NCI-H146 (cell line): ENCODE data around the gene TAGLN.
A peak's percentile ranks its signal among the peaks of the same experiment; 100 is the strongest.

Source experiments
- DNase-seq: peaks from one replicate; lab custom pipeline; 2025; lab: John Stamatoyannopoulos, UW

The TAGLN gene

DNA sequence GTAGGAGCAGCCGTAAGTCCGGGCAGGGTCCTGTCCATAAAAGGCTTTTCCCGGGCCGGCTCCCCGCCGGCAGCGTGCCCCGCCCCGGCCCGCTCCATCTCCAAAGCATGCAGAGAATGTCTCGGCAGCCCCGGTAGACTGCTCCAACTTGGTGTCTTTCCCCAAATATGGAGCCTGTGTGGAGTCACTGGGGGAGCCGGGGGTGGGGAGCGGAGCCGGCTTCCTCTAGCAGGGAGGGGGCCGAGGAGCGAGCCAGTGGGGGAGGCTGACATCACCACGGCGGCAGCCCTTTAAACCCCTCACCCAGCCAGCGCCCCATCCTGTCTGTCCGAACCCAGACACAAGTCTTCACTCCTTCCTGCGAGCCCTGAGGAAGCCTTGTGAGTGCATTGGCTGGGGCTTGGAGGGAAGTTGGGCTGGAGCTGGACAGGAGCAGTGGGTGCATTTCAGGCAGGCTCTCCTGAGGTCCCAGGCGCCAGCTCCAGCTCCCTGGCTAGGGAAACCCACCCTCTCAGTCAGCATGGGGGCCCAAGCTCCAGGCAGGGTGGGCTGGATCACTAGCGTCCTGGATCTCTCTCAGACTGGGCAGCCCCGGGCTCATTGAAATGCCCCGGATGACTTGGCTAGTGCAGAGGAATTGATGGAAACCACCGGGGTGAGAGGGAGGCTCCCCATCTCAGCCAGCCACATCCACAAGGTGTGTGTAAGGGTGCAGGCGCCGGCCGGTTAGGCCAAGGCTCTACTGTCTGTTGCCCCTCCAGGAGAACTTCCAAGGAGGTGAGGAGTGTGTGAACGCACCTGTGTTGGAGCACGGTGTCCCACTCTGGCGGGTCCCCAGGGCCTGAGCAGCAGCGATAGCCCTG, at the start of gene TAGLN:
Gene TAGLN, plus strand, starts transcription at position 318 of the 863 bp plus-strand sequence. CDS start 3,644 bp downstream, outside the sequence.
- DNase-seq = no peak

- no peak for DNase-seq
Observed at GRCh38 chr11:117152066-117152465, 47.1 kb upstream of the TAGLN start.

- DNase-seq = no peak
Observed at GRCh38 chr11:117154468-117154867, 44.7 kb upstream of the TAGLN start.

DNA sequence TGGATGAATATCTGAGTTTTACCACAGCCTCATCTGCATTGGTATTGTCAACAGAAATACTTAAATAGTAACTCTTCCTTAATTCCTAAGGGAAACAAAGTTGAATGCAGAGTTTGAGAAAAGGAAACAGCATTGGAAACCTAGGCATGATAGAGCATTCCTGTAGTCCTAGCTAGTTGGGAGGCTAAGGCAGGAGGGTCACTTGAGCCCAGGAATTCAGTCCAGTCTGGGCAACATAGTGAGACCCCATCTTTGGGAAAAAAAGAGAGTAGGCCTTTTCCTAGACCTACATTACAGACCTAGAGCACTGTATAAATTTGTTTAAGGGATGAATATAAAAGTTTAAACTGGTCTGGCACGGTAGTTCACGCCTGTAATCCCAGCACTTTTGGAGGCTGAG, 41.7 kb upstream of the TAGLN start:
- no peak for DNase-seq

- no peak for DNase-seq
Observed at GRCh38 chr11:117159892-117160291, 39.3 kb upstream of the TAGLN start.

DNA sequence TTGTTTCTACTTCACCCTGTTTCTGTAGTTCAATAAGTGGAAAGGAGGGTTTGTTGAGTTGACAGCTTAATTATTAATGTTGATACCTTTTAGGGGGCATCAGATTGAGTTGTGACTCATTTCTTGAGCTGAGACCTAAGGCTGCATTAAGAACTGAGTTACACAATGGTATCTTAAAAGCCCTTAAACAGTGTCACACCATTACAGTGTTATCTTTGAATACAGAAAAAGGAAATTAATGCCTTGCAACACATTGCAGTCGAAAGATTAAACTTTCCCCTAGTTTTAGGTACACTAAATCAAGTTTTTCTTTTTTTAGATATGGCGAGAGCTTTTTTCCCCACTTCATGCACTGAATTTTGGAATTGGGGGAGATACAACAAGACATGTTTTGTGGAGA, 38.3 kb upstream of the TAGLN start:
- DNase-seq = no peak

GRCh38 chr11:117166491-117166890, 32.7 kb upstream of the TAGLN start:
- no peak for DNase-seq

DNA sequence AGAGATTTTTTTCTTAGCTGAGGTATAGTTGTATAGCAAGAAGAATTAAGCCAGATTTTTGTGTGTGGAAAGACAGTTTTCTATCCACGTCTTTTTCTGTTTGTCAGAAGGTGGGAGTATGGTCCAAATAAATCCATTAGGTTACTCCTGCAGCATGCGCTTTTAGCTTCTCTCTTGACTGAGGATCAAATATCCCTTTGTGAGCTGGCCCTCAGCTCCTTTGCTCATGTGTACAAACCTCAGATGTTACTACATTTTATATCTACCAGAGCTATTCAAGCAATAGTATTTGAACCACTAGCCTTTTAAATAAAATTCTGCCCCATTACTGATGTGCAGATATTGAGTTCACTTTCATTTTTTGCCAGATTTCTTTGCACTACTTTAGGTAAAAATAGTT, 29.4 kb upstream of the TAGLN start:
- DNase-seq = no peak

GRCh38 chr11:117170210-117170609, 29.0 kb upstream of the TAGLN start:
- DNase-seq = no peak

DNA sequence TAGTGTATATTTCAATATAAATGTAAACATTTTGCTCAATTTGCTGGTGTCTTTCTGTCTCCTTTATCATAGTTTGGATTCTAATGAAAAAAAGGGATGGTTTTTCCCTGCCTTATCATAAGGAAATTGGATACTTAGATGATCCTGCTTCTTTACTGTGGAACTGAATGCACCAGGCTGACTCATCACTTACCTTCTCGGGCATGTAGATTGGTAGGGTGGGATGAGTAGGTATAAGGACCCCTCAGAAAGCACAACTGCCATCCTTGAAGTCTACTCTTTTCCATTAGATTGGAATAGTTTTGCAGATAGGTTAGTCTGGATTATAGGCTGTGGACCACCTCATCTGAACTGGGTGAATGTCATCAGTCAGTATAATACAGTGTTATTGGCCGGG, 28.2 kb upstream of the TAGLN start:
- DNase-seq = no peak

DNA sequence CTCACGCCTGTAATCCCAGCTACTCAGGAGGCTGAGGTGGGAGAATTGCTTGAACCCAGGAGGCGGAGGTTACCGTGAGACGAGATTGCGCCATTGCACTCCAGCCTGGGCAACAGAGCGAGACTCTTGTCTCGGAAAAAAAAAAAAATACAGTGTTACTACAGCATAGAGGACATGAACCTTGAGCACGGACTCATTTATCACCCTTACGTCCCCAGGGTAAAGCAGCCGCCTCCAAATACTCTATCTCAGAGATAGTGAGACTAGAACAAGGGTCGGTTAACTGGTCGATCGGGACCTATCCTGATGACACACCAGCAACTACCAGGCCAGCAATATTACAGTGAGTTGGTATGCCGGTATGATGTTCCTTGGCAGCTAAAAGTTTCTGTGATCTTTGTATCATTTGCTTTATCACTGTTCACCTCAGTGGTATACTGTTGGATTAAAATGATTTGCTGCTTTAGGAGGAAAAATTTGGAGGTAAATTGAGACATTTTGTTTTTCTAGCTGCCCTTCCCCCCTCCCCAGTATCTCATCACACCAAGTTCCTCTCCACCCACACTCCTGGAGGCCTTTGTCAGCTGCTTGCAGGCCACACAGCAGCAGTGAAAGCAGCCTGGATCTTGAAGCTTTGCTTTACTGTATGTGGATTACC, 27.6 kb upstream of the TAGLN start:
- DNase-seq = no peak

DNA sequence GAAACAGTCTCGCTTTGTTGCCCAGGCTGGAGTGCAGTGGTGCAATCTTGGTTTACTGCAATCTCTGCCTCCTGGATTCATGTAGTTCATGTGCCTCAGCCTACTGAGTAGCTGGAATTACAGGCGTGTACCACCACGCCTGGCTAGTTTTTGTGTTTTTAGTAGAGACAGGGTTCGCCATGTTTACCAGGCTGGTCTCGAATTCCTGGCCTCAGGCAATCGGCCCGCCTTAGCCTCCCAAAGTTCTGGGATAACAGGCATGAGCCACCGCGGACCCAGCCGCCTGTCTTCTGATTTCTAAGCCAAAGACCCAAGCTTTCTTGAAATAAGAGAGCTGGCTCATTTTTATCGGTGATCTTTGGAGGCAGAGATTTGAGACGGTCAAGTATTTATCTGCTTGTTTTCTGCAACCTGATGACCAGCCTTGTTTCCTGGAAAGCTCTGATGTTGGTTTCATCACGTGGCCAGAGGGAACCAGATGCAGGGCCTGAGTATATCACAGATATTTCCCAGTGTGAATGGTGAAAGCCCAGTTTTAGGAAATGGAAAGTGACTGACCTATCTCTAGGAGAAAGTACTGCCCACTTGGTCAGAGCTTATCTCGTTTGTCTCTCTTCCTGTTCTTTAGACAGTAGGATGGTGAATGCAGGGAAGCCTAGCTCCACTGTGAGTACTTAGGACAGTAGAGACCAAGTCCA, 26.3 kb upstream of the TAGLN start:
- DNase-seq = no peak

DNA sequence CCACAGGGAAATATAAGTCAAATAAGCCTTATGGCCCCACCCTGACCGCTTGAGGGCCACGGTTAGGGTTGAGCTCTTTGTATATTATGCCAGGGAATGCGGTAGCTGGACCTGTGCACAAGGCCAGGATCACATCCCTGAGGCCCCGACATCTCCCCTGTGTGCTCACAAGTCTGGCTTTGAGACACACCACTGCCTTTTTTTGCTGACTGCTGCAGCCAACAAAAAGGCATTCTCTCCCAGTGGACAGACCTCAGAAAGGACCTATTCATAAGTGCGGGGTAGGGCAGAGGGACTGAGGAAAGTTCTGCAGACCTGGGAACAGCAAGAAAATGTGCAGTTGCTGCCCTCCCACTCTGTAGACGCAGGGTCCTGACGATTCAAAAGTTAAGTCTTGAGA, 24.1 kb upstream of the TAGLN start:
- no peak for DNase-seq

DNA sequence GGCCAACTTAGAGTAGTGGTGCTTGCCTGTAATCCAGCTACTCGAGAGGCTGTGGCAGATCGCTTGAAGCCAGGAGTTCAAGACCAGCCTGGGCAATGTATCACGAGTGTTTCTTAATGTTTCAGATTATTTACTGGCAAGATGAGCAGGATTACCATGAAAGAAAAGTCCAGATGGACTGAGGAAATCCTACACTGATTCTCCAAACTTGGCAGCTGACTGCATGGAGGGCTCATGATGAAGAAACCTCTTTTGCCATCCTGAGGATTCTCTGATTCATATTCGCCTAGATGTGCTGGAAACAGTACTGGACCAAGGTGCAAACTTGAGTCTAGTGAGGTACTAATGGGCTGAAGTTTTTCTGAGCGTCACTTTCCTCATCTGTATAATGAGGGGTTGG, 23.4 kb upstream of the TAGLN start:
- no peak for DNase-seq

- no peak for DNase-seq
Observed at GRCh38 chr11:117176186-117176585, 23.0 kb upstream of the TAGLN start.

GRCh38 chr11:117177534-117178209, 21.5 kb upstream of the TAGLN start:
- no peak for DNase-seq

- DNase-seq = peak; percentile 86
Observed at GRCh38 chr11:117178210-117179034, 20.7 kb upstream of the TAGLN start, which contains the start of gene SIDT2. SIDT2 (plus strand) TSS chr11:117178743; CDS start chr11:117179264, 521 bp downstream.

DNA sequence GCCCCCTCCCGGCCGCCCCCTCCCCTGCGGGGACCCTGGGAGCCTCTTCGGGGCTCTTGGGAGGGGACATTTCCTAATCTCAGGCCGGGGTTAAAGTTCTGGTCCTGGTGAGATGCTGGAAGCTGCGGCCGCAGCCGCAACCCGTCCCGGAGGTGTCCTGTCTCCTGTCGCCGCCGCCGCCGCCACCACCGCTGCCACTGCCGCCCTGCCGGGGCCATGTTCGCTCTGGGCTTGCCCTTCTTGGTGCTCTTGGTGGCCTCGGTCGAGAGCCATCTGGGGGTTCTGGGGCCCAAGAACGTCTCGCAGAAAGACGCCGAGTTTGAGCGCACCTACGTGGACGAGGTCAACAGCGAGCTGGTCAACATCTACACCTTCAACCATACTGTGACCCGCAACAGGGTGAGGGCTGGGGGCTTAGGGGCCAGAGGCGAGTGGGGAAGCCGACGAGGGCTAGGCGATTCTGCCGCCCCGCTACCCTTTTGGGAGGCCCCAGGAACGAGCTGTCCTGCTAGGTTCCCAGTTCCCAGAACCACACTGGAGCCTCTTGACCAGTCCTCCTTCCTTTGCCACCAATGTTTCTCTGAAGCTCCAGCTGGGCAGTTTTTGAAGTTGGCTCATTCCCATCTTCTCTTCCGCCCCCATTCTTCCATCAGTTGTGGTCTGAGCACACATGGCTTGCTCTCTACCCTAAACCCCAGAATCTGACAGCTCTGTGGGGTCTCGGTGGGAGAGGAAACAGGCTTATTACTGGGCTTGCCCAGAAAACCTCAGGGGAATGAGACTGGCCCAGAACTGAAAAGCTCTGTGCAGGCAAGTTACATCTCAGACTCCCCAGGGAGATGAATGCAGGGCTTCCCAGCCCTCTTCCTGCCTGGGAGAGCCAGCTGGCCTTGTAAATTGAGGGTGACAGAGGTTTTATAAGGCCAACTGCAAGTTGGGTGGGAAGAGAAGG, 19.8 kb upstream of the TAGLN start:
- peak; percentile 44 for DNase-seq

DNA sequence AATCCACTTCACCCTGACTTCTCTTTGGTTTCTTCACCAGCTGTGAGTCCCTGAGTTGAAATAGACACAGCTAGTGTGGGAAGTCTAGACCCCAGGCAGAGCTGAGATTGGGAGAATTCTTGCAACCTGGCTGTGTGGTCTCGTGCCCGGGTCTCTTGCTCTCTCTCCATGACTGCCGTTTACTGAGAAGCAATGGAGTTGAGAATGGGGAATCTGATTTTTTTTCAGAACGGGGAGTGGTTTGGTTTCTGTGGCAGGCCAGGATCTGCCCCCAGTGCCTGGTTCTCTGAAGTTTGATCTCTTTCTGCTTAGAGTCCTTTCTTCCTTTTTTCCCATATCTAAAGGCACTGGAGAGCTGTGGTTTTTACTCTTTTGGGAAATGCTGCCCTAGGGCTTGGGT, 19.1 kb upstream of the TAGLN start:
- no peak for DNase-seq
